ENCODE results near the gene PNPLA7.
"Not testable (repeated sequence)": the region's sequence is repeated elsewhere in the genome, so short reads cannot be mapped to it uniquely, and the experiment has no call there.

Gene PNPLA7

GRCh38 chr9:137467161-137467581, 83.0 kb downstream of the PNPLA7 start:
- H3K4me3 ChIP-seq (ENCODE audit: low read length) = no peak overlapping the region
- TF ChIP-seq CTCF (conservative IDR thresholded peaks at IDR 0.05; ENCODE audit: low read depth, low read length) = no peak
- DNase-seq (ENCODE audit: low read depth) = no peak

GRCh38 chr9:137466389-137467085, 83.7 kb downstream of the PNPLA7 start:
- H3K4me3 ChIP-seq (ENCODE audit: low read length); DNase-seq (ENCODE audit: low read depth): not testable (repeated sequence)

- no peak for DNase-seq (ENCODE audit: low read depth)
- TF ChIP-seq CTCF (conservative IDR thresholded peaks at IDR 0.05; ENCODE audit: low read depth, low read length) = no peak
- H3K4me3 ChIP-seq (ENCODE audit: low read length) = no peak overlapping the region
Observed at GRCh38 chr9:137465720-137466388, 84.3 kb downstream of the PNPLA7 start.

GRCh38 chr9:137465000-137465719, 85.0 kb downstream of the PNPLA7 start:
- no peak overlapping the region for H3K4me3 ChIP-seq (ENCODE audit: low read length)
- DNase-seq (ENCODE audit: low read depth) = no peak
- TF ChIP-seq CTCF (conservative IDR thresholded peaks at IDR 0.05; ENCODE audit: low read depth, low read length) = no peak

- H3K4me3 ChIP-seq (ENCODE audit: low read length) = no peak overlapping the region
- no peak for DNase-seq (ENCODE audit: low read depth)
- no peak for TF ChIP-seq CTCF (conservative IDR thresholded peaks at IDR 0.05; ENCODE audit: low read depth, low read length)
Observed at GRCh38 chr9:137464291-137464999, 85.8 kb downstream of the PNPLA7 start.

- no peak for TF ChIP-seq CTCF (conservative IDR thresholded peaks at IDR 0.05; ENCODE audit: low read depth, low read length)
- DNase-seq (ENCODE audit: low read depth) = no peak
- no peak overlapping the region for H3K4me3 ChIP-seq (ENCODE audit: low read length)
Observed at GRCh38 chr9:137463931-137464290, 86.3 kb downstream of the PNPLA7 start.
